ENCODE results near the gene METTL14.

The METTL14 gene

GRCh38 chr4:118734491-118735205 lies 49.5 kb downstream of the METTL14 start:
- no peak for DNase-seq

GRCh38 chr4:118736900-118737299 lies 51.7 kb downstream of the METTL14 start:
- DNase-seq, result peak; percentile 15

GRCh38 chr4:118738090-118738489 lies 52.9 kb downstream of the METTL14 start:
- DNase-seq, result no peak

GRCh38 chr4:118739022-118739713 lies 54.0 kb downstream of the METTL14 start:
- DNase-seq, result no peak

DNA sequence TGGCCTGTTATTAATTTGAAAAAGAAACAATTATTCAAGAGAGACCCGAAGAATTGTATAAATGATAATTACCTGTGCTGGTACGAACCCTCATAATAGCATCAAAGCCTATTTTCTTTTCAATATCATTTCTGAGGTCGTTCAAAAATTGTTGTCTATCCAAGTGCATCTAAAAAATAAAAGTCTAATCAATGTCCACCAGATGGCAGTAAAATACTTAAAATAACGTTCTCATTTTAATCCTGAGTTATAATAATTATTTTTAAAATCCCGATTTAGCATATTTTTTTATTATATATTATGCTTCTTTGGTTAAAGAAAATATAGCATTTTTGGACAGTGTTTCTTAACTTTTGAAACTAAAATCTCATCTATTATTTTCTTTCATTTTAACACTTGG lies 55.7 kb downstream of the METTL14 start:
- peak; percentile 35 for DNase-seq

GRCh38 chr4:118741301-118741855 lies 56.2 kb downstream of the METTL14 start:
- no peak for DNase-seq

GRCh38 chr4:118742050-118742449 lies 56.9 kb downstream of the METTL14 start:
- DNase-seq, result no peak

DNA sequence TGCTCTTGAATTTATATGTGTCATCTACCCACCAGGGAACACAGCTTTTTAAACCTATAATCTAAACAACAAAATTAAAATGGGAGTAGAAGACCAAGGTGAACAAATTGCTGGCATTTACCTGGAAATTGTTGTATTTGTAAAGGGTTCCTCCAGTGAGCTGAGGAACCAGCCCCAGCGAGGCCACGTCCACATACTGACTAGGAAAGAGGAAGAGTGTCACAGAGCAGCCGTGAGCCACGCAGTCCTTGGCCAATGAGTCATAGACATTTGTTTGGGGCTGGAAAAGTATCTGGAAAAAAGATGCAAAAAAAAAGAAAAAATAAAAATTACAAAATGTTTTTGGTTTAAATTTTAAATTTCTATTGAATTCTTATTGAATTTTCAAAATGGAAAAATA lies 58.7 kb downstream of the METTL14 start:
- DNase-seq, result no peak

- no peak for DNase-seq
These were observed 60.2 kb downstream of the METTL14 start for GRCh38 chr4:118745357-118745756.

DNA sequence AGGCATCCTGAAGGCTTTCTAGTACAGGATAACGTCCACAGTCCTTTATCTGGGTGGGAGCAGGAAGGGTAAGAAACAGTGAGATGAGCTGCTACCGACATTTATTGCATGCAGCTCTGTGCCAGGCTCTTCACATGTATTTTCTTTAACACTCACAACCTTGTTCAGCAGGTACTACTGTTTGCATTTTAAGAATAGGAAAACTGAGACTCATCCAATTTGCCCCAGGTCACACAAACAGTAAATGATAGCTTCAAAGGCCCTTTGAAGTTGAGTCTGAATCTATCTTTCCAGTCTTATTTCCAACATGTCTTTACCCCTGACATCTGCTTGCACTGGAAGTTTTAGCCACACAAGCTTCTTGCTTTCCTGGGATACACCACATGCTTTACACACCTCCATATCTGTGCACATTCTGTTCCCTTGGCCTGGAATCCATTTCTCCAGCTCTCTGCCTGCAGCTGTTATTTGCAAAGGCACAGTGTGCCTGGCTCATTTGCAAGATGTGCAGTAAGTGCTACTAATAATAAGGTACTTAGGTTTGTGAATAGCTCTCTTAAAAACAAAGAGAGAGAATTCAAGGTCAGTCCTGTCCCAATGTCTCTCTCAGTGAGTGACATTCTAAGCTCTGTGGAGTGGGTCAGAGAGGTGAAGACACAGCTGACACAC lies 61.2 kb downstream of the METTL14 start:
- peak; percentile 62 for DNase-seq

DNA sequence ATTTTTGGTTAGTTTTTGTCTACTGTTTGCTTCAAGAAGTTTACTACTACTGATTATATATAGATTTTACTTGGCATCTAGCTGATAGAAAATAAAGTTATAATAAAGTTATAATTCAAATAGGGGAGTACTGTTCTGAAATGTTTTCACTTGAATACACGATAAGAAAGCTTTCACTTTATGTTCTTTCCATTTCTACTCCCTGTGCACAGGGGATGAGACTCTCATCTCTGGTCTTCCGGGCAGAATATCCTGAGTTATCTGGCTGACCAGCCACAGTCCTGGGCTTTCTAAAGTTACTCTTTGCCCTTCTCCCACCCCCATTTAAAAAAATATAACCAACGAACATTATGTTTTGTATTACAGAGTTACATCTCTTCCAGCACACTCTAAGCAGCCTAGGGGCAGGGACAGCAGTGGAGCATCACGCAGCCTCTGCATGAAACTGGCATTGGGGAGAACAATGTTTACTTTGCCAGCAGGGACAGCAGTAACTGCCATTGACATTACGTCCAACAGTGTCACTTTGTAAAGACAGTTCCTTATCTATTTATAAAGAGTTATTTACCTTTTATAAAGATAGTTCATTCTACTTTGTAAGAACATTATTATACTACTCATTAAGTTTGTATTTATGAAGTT lies 64.3 kb downstream of the METTL14 start:
- DNase-seq, result peak; percentile 39

- no peak for DNase-seq
These were observed 66.6 kb downstream of the METTL14 start for GRCh38 chr4:118751629-118752323.

GRCh38 chr4:118752551-118752950 lies 67.4 kb downstream of the METTL14 start:
- no peak for DNase-seq

- DNase-seq, result no peak
These were observed 67.9 kb downstream of the METTL14 start for GRCh38 chr4:118753096-118753495.

DNA sequence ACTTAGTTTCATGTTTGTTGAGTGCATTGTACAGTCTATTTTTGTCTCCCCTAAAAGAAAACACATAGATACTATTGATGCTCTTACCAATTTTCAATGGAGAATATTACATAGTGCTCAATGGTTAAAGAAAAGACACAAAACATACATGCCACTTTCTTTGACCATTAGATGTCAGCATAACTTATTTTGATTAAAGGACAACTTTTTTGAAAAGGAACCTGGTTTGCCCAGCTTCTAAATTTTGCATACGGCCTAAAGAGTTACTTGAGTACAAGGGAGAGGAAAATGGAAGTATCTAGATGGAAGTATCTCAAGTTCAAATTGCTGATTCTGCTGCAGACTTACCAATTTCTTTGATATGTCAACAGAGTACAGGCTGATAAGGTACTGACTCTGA lies 68.5 kb downstream of the METTL14 start:
- DNase-seq, result no peak

DNA sequence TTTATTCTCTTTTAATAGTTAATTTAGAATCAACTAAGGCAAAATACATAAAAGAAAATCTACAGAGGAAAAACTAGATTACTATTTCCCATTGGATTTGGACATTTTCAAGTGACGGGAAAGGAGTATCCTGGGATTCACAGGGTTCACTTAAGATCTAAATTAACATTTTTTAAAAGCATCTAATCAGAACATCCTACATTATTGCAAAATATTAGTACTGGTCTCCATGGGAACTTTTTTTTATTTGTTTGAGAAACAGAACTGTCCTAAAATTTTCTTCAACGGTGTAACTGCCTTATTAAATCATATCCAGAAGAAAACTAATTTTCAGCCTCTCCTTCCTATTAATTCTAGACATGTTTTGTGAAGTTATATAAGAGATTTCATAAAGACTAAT lies 69.7 kb downstream of the METTL14 start:
- no peak for DNase-seq

- DNase-seq, result no peak
These were observed 70.4 kb downstream of the METTL14 start for GRCh38 chr4:118755438-118756226.

- no peak for DNase-seq
These were observed 71.2 kb downstream of the METTL14 start for GRCh38 chr4:118756429-118756828.

- DNase-seq, result no peak
These were observed 71.8 kb downstream of the METTL14 start for GRCh38 chr4:118756958-118757357.

DNA sequence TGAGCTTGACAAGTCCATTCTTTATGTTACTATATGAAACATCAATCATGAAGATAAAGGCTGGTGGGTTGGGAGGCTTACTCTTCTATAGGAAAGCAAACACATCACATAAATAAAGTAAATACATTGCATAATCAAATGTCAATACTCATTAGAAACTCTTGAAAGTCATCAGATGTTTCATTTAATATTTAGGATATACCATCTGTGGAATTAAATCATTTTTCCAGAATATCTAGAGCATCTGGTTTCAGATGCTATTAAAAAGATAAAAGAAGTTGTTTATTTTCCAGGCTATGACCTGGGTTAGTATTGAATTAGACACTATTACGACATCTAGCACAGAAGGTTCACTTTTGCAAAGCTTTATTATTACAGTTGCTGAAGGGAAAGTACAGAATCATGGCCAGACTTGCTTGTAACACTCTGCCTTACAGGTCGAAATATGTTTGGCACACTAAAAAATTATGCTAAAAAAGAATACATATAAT lies 72.6 kb downstream of the METTL14 start:
- peak; percentile 11 for DNase-seq

- no peak for DNase-seq
These were observed 73.1 kb downstream of the METTL14 start for GRCh38 chr4:118758293-118758692.

- no peak for DNase-seq
These were observed 74.3 kb downstream of the METTL14 start for GRCh38 chr4:118759481-118759880.
